Endothelial cell of umbilical vein (primary cell): ENCODE results near the gene TMEM254. TPM values are rescaled to one million over a fixed set of nuclear protein-coding genes. Genes with fewer than 3 reads are reported as not detected.
"Not testable (repeated sequence)": the region's sequence is repeated elsewhere in the genome, so short reads cannot be mapped to it uniquely, and the experiment has no call there.

Source experiments
- BruUV-seq: library from RNA; stranded (reverse); fragments of 400-500 nt; replicated peaks from 2 replicates; lab custom pipeline; 2021; lab: Mats Ljungman, UMichigan
- CTCF ChIA-PET: fragments of 300-600, 350-600 bp; sonication (Branson Sonifier 250); formaldehyde crosslinking; loops from one replicate; lab custom pipeline; 2021; ENCODE audit warnings: antibody characterized with exemption, inconsistent platforms; lab: Charles Lee
- POLR2A ChIA-PET: fragments of 300-600, 350-600 bp; sonication (Branson Sonifier 250); formaldehyde crosslinking; loops from one replicate; lab custom pipeline; 2021; ENCODE audit warnings: antibody characterized with exemption, inconsistent platforms; lab: Charles Lee
- DNase-seq: peaks from one replicate; pipeline ENCODE4 v3.0.0-alpha.2; 2011; ENCODE audit warnings: low read depth, low spot score
- FAIRE-seq: peaks from 2 replicates; lab custom pipeline; 2011; peaks lifted over from hg19 to GRCh38; lab: Jason Lieb, UNC
- H2AFZ ChIP-seq: 2 replicates; pipeline ENCODE4 v1.6.0; 2012; ENCODE audit warnings: low read depth, low read length, control low read depth, inconsistent platforms
- H3K27ac ChIP-seq: 2 replicates; pipeline ENCODE4 v1.5.1; 2011; ENCODE audit warnings: low read depth, mild to moderate bottlenecking, control low read depth, low read length, moderate library complexity; ENCODE audit not compliant: insufficient read depth
- H3K27me3 ChIP-seq, 2 experiments: 2 replicates each; pipeline versions ENCODE4 v1.6.0 to v1.6.1; 2011; ENCODE audit warnings: low read length in 2 of 2, mixed read lengths in 1 of 2; ENCODE audit not compliant: control insufficient read depth in 2 of 2, insufficient read depth in 2 of 2
- H3K36me3 ChIP-seq, 2 experiments: 2 replicates in 1 of 2; 3 replicates in 1 of 2; pipeline ENCODE4 v1.5.1; 2011; ENCODE audit warnings: low read length in 2 of 2, mild to moderate bottlenecking in 1 of 2, moderate library complexity in 1 of 2; ENCODE audit not compliant: control insufficient read depth in 2 of 2, insufficient read depth in 2 of 2; ENCODE audit errors: extremely low read depth in 1 of 2
- H3K4me1 ChIP-seq: 3 replicates; pipeline ENCODE4 v1.5.1; 2011; ENCODE audit warnings: mild to moderate bottlenecking, low read length; ENCODE audit not compliant: control insufficient read depth, insufficient read depth; ENCODE audit errors: extremely low read depth
- H3K4me2 ChIP-seq: 2 replicates; pipeline ENCODE4 v1.6.1; 2011; ENCODE audit warnings: low read length, control low read depth, mixed read lengths; ENCODE audit not compliant: insufficient read depth
- H3K4me3 ChIP-seq, 3 experiments: fragments of 200-600 bp in 1 of 3; sonication (generic), shearing (Covaris generic) in 1 of 3; replicated peaks in 1 of 3; 2 replicates each; pipeline ENCODE4 v1.5.1; 2011 to 2016; ENCODE audit warnings: control low read depth in 3 of 3, low read length in 3 of 3, mild to moderate bottlenecking in 2 of 3, inconsistent platforms in 1 of 3, low read depth in 1 of 3, moderate library complexity in 1 of 3; ENCODE audit not compliant: insufficient read depth in 1 of 3
- H3K79me2 ChIP-seq: 2 replicates; pipeline ENCODE4 v1.6.0; 2012; ENCODE audit warnings: low read length, inconsistent platforms; ENCODE audit not compliant: control insufficient read depth, insufficient read depth
- H3K9ac ChIP-seq: replicated peaks from 2 replicates; pipeline ENCODE3; 2011; ENCODE audit warnings: low read length, control low read depth; ENCODE audit not compliant: insufficient read depth; ENCODE audit errors: extremely low read depth
- H3K9me1 ChIP-seq: replicated peaks from 3 replicates; pipeline ENCODE4 v1.6.0; 2011; ENCODE audit warnings: mild to moderate bottlenecking, low read length; ENCODE audit not compliant: control insufficient read depth, insufficient read depth; ENCODE audit errors: extremely low read depth
- H3K9me3 ChIP-seq: replicated peaks from 2 replicates; pipeline ENCODE4 v1.5.1; 2012; ENCODE audit warnings: low read length, inconsistent platforms; ENCODE audit not compliant: control insufficient read depth, insufficient read depth
- H4K20me1 ChIP-seq: replicated peaks from 2 replicates; pipeline ENCODE3; 2011; ENCODE audit warnings: mild to moderate bottlenecking, low read length; ENCODE audit not compliant: control insufficient read depth, insufficient read depth; ENCODE audit errors: extremely low read depth
- CTCF ChIP-seq, 2 donors: IDR thresholded peaks; 1 replicate in 1 of 2; 2 replicates in 1 of 2; pipeline ENCODE4 v1.5.1; 2011; ENCODE audit warnings: low read length in 2 of 2, mild to moderate bottlenecking in 2 of 2, moderate library complexity in 2 of 2, control low read depth in 1 of 2, inconsistent platforms in 1 of 2, low read depth in 1 of 2; ENCODE audit not compliant: insufficient read depth in 1 of 2; ENCODE audit errors: extremely low read depth in 1 of 2
- EZH2 ChIP-seq: IDR thresholded peaks from 2 replicates; pipeline ENCODE4 v1.6.1; 2012; ENCODE audit warnings: borderline replicate concordance, low read depth, mild to moderate bottlenecking, moderate library complexity, low read length, inconsistent platforms; ENCODE audit not compliant: severe bottlenecking
- FOS ChIP-seq: IDR thresholded peaks from 2 replicates; pipeline ENCODE4 v1.6.1; 2011; ENCODE audit warnings: mild to moderate bottlenecking, low read length, moderate library complexity, borderline replicate concordance; ENCODE audit not compliant: insufficient read depth
- JUN ChIP-seq: IDR thresholded peaks from 2 replicates; pipeline ENCODE4 v1.6.1; 2011; ENCODE audit warnings: borderline replicate concordance, low read depth; ENCODE audit not compliant: insufficient read length, insufficient read depth
- MYC ChIP-seq: IDR thresholded peaks from one replicate; pipeline ENCODE4 v1.6.1; 2011; ENCODE audit warnings: mild to moderate bottlenecking, low read depth, low read length
- POLR2A ChIP-seq: IDR thresholded peaks from 2 replicates; pipeline ENCODE4 v1.6.1; 2012; ENCODE audit warnings: low read depth, mild to moderate bottlenecking, control low read depth, low read length
- POLR2AphosphoS5 ChIP-seq: IDR thresholded peaks from 2 replicates; pipeline ENCODE4 v1.6.1; 2012; ENCODE audit warnings: low read depth, mild to moderate bottlenecking, control low read depth, low read length, moderate library complexity; ENCODE audit not compliant: insufficient read depth
- dilution Hi-C: fragments of 300-500 bp; cut with MboI; formaldehyde crosslinking; loops from one replicate; pipeline ENCODE4 v1.15.0; 2019; ENCODE audit warnings: low sequenced_read_pairs; ENCODE audit not compliant: extremely low pct_ligation_motif_present
- intact Hi-C: fragments of 100-400 bp; cut with micrococcal nuclease; formaldehyde crosslinking; loops from one replicate; pipeline ENCODE4 v1.10.0; 2022
- polyA plus RNA-seq, 4 experiments: library from polyadenylated mRNA; depleted of rRNA in 3 of 4; stranded (reverse) in 3 of 4; unstranded in 1 of 4; fragments of >200 nt; gene quantifications; 2 replicates each; pipeline versions ENCODE4 v1.2.1 to v1.2.3, GENCODE V29; 2011 to 2012; ENCODE audit warnings: missing spikeins in 1 of 4
- total RNA-seq: library from RNA; stranded (reverse); gene quantifications from 2 replicates; pipeline ENCODE4 v1.2.3, GENCODE V29; 2021

The TMEM254 gene
- total and polyA plus RNA-seq, 2 donors (not counting 3 experiments of a cell fraction or from before 2014, with no cell fraction given), result 10.1 to 13.4 TPM

DNA sequence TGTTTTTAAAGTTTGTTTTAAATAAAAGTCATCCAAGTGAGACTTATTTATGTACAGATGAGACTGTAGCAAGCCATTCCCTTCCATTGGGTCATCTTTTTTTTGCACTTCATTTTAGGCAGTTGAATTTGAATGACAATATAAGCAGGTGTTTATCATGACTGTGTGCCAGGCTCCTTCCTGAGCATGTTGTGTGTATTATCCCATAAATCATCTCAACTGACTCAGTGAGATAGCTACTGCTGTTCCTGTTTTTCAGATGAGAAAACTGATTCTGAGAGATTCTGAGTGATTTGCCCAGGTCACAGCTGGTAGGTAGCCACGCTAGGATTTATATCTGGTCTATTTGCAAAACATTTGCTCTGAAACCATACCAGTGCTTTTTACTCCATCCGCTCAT is 11.7 kb downstream of the TMEM254 start:
- no TSS peak for BruUV-seq
- Histone ChIP-seq H2AFZ (no peak overlapping the region), H3K27ac (no peak overlapping the region), H3K9ac (no peak overlapping the region), H3K79me2 (no peaks in the 10 kb centered on the region), H3K36me3 (no peaks in the 10 kb centered on the region), H4K20me1 (no peaks in the 10 kb centered on the region), H3K27me3 (no peaks in the 10 kb centered on the region), H3K4me1 (no peaks in the 10 kb centered on the region), H3K4me3 (no peak overlapping the region), H3K9me3 (no peaks in the 10 kb centered on the region), H3K4me2 (no peak overlapping the region), H3K9me1 (no peaks in the 10 kb centered on the region)
- FAIRE-seq (peak; percentile 33), DNase-seq (peak; percentile 37)
- ChIA-PET CTCF (interaction anchor here (1.6 to 2.0 kb wide), 2 partner anchors 11 to 31 kb away, joined by 5 to 6 read pairs; partner anchors contain the start of gene TMEM254), POLR2A (interaction anchor here (1.1 kb wide), 1 partner anchor 12 kb away, joined by 3 read pairs; no protein-coding TSS in a partner anchor)
- intact Hi-C loops, result no loop called here
- TF ChIP-seq EZH2, result no peak
- TF ChIP-seq POLR2AphosphoS5, result no peak
- TF ChIP-seq JUN, result no peak
- no peak for TF ChIP-seq CTCF (IDR thresholded peaks at IDR 0.05; ENCODE audit: extremely low read depth in 1 of 2, insufficient read depth in 1 of 2, low read depth in 1 of 2, low read length in 2 of 2)
- no peak for TF ChIP-seq POLR2A
- no peak for TF ChIP-seq FOS
- dilution Hi-C loops, result no loop called here

DNA sequence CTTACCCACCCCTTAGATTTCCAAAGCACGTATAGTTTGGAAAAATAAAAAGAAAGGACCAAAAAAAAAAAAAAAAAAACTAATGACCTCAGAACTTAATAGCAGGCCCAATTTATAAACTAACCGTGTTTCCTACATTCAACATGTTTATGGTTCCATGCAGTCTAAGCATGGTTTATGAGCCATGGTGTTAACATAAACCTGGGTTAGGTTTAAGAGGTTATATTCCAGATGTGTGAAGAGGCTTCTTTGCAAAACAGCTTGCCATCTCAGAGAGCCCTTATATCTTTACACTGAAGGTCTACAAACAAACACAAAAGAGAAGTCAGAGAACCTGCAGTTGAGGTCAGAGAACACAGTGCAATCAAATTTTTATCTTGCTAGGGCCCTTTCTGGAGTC is 15.8 kb downstream of the TMEM254 start:
- H3K9me1 ChIP-seq, result no peaks in the 10 kb centered on the region
- FAIRE-seq, result no peak
- POLR2A ChIA-PET, result no interaction called here
- CTCF ChIA-PET, result no interaction called here
- H3K9ac ChIP-seq, result no peak overlapping the region
- no peaks in the 10 kb centered on the region for H3K9me3 ChIP-seq
- H3K4me1 ChIP-seq, result no peaks in the 10 kb centered on the region
- H3K27me3 ChIP-seq, result no peaks in the 10 kb centered on the region
- TF ChIP-seq EZH2, result no peak
- no peak for TF ChIP-seq POLR2A
- no peak for TF ChIP-seq MYC
- dilution Hi-C loops, result no loop called here
- H3K36me3 ChIP-seq, result no peaks in the 10 kb centered on the region
- no peak overlapping the region for H2AFZ ChIP-seq
- BruUV-seq, result no TSS peak
- no peak overlapping the region for H3K27ac ChIP-seq
- no peaks in the 10 kb centered on the region for H3K79me2 ChIP-seq
- DNase-seq, result no peak
- intact Hi-C loops, result no loop called here
- H3K4me2 ChIP-seq, result no peak overlapping the region
- no peaks in the 10 kb centered on the region for H4K20me1 ChIP-seq
- H3K4me3 ChIP-seq, result no peak overlapping the region

DNA sequence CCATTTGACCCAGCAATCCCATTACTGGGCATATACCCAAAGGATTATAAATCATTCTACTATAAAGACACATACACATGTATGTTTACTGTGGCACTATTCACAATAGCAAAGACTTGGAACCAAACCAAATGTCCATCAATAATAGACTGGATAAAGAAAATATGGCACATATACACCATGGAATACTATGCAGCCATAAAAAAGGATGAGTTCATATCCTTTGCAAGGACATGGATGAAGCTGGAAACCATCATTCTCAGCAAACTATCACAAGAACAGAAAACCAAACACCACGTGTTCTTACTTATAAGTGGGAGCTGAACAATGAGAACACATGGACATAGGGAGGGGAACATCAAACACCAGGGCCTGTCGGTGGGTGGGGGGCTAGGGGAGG is 19.8 kb downstream of the TMEM254 start:
- BruUV-seq, H3K4me2 ChIP-seq, H3K27ac ChIP-seq, intact Hi-C loops, dilution Hi-C loops, H3K79me2 ChIP-seq, H3K4me3 ChIP-seq, H3K36me3 ChIP-seq, H3K27me3 ChIP-seq, H3K9me1 ChIP-seq, POLR2A ChIA-PET, H4K20me1 ChIP-seq, FAIRE-seq, H3K9me3 ChIP-seq, DNase-seq, CTCF ChIA-PET, H3K9ac ChIP-seq, H3K4me1 ChIP-seq, H2AFZ ChIP-seq: not testable (repeated sequence)
